Measurements from ENCODE around the gene GCFC2.
A peak's percentile ranks its signal among the peaks of the same experiment; 100 is the strongest.
"Not testable (repeated sequence)": the region's sequence is repeated elsewhere in the genome, so short reads cannot be mapped to it uniquely, and the experiment has no call there.

Gene GCFC2

DNA sequence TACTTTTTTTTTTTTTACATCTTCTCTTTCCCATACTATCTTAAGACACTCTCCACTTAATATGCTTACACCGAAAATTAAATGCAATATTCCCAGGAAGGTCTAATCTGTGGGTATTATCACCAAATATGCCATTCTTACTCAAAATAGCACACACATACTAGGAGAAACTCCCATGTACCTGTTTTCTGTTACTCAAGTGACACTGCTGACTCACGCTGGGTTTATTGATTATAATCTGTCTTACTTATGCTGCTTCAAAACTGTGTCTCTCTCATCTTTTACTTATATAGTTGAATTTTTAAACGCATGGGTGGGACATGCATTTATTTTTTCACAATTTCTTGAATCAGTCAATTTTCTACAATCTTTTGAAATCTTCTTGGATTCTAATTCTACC, 34.3 kb downstream of the GCFC2 start:
- DNase-seq: no peak

DNA sequence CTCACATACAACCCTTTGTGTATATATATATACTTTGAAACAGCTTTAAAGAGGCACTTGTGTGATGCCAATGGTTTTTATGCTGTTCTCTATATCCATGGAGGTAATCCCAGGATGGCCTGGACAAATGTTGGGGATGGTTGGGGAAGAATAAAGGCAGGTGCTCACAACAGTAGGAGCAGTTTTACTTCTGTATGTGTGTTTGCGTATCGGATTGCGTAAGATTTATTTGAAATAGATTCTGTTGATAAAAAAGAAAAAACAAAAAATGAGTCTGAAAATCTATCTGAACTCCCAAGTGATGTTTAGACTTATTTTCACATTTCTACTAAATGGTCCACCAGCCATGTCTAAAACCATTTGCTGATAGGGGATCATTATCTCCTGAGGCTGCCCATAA, 34.8 kb downstream of the GCFC2 start:
- DNase-seq: no peak

DNA sequence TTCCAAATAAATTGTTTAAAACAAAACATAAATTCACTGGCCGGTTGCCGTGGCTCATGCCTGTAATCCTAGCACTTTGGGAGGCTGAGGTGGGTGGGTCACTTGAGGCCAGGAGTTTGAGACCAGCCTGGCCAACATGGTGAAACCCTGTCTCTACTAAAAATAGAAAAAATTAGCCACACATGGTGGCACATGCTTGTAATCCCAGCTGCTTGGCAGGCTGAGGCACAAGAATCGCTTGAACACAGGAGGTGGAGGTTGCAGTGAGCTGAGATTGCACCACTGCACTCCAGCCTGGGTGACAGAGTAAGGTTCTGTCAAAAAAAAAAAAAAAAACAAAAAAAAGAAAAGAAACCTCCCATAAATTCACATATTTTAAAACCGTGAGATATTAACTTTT, 35.3 kb downstream of the GCFC2 start:
- DNase-seq: not testable (repeated sequence)

DNA sequence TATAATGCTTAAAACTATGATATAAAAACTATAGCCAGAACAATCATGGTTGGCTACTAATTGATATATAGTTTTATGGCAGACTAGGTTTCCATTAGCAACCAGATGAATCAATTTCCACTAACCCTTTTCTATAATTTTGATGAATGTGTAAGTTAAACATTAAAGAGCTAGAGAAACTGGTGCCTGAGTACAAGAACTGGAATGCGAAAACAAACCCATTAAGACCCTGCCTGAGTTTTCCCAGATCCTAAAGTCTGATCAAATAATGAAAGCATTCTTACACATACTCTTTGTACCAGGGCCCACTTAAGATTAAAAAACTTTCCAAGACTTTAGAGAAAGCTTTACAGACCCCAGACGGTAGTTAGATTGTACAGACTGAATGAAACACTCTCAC, 42.8 kb downstream of the GCFC2 start:
- no peak for DNase-seq

DNA sequence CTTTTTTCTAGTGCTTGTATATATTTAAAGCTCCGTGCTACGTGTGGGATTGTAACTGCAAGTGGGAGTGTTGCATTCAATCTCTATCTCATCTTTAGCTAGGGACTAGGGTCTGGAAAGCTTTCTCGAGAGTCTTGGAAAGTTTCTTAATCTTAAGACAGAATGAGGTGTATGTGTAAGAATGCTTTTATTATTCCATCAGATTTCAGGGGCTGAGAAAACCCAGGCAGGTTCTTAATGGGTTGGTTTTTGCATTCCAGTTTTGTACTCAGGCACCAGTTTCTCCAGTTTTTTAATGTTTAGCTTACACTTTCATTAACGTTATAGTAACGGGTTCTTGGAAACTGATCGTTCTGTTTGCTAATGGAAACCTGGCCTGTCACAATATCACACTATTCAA, 43.8 kb downstream of the GCFC2 start:
- no peak for DNase-seq

DNA sequence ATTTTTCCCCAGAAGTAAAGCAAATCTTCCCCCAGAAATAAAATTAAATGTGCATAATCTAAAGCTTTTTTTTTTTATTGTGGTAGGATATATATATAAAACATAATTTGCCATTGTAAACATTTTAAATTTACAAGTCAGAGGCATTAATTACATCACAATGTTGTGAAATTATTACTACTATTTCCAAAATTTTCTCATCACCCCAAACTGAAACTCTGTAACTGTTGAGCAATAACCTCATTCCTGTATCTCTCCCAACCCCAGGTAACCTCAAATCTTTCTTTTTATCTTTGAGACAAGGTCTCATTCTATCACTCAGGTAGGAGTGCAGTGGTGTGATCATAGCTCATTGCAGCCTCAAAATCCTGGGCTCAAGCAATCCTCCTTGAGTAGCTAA, 52.9 kb downstream of the GCFC2 start:
- DNase-seq: no peak

DNA sequence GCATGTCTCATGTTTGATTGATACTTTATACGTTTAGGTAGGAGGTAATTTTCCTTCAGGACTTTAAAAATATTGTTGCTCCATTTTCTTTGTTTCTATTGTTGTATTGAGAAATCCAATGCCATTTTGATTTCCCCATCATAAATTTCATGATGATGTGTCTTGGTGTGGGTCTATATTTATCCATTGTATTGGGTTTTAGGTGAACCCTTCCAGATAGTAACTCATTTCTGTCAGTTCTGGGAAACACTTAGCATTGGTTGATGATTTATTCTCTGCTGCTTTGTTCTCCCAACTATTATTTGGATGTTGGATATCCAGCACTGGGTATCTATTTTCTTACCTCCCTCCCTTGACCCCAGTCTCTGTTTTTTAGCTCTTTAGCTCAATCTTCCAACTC, 54.2 kb downstream of the GCFC2 start:
- DNase-seq: no peak

DNA sequence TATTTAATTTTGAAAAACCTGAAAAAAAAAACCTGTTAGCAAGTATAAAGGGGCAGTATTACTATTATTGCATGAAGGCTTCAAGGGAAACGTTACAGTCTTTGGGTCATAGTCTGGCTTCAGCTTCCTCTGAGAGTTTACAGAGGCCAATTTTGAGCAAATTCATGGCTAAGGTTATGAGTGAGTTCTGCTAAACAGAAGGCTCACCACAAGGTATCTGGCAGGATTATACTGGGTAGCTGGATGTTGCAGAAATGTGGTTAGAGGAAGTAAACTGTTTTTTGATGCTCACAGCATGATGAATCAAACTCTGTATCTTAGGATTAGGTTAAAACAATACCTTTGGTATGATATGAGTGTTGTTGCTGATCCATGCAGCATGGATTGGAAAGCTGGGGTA, 54.9 kb downstream of the GCFC2 start:
- no peak for DNase-seq

DNA sequence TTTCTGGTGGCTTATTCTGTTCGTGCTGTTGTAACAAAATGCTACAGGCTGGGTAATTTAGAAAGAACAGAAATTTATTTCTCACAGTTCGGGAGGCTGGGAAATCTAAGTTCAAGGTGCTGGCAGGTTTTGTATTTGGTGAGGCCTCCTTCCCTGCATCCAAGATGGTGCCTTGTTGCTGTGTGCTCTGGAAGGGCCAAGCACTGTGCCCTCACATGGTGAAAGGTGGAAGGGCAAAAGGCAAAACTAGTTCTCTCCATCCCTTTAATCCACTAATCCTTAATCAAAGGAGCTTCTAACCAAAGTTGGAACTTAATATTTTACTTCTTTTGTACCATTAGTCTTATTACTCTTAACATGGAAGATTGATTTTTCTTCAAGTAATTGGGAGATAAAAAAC, 56.7 kb downstream of the GCFC2 start:
- DNase-seq: no peak

DNA sequence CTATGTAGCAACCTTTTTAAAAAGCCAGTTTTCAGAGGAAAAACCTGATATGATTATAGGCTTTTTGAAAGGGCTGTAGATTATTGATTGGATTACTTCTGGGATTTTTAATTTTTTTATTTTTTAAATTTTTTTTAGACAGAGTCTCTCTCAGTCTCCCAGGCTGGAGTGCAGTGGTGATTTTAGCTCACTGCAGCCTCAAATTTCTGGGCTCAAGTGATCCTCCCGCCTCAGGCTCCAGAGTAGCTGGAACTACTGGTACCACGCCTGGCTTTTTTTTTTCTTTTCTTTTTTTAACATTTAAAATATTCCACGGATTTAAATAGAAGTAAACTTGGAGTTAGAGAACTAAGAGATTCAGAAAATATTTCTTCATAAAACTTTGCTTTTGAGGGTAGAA, 62.9 kb downstream of the GCFC2 start:
- no peak for DNase-seq

DNA sequence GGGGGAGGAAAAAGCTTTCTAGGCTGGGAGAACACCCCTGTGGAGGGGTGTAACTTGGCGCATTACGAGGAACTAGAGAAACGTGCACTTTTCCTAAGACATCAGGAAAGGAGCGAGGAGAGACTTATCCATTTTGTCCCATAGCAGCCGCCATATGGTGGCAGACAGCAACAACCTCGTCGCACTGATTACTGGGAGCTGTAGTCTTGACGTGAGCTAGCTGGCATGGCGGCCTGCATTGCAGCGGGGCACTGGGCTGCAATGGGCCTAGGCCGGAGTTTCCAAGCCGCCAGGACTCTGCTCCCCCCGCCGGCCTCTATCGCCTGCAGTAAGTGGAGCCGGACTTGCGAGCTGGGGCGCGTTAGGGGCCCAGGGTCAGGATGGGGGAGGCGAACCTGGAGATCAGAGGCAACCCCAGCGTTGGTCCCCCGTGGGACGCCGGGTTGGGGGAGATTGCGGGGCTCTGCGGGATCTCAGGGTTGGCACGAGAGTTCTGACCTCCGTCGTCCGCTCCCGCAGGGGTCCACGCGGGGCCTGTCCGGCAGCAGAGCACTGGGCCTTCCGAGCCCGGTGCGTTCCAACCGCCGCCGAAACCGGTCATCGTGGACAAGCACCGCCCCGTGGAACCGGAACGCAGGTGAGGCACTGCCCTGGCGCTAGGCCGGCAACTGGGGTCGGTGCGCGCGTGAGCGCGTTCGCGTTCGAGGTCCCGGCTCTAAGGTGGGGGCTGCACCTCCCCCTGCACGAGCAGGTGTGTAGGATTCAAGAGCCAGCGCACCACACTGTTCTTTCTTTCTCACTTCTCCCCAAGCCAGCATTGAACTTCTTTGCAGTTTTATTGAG, 63.9 kb downstream of the GCFC2 start, which contains the start of gene MRPL19:
Gene MRPL19, plus strand, starts transcription at position 201 of the 843 bp plus-strand sequence. Its CDS starts 25 bp downstream, at position 226.
- DNase-seq: peak; percentile 89

DNA sequence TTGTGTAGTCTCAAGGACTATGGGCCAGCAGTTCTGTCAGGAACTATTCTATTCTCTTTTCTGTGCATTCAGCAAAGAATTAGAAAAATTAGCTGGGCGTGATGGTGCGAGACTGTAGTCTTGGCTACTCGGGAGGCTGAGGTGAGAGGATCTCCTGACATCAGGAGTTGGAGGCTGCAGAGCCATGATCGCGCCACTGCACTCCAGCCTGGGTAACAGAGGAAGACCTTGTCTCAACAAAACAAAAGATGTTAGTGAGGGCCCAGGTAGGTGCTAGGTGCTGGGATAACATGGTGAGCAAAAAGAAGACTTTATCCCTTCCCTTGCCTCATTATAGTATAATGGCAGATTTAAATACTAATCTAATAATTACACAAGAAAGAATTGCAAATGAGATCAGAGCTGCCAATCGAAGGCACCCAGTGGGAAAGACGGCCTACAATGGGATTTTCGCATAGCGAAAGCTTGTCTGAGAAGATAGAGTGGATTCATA, 64.6 kb downstream of the GCFC2 start:
- no peak for DNase-seq

DNA sequence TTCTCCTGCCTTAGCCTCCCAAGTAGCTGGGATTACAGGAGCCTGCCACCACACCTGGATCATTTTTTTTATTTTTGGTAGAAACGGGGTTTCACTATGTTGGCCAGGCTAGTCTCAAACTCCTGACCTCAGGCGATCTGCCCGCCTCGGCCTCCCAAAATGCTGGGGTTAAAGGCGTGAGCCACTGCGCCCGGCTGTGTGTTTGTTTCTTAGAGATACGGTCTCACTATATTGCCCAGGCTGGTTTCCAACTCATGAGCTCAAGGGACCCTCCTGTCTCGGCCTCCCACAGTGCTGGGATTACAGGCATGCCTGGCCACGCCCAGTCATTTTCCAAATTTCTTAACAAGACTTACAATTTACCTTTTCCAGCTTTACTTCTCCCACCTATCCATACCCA, 65.1 kb downstream of the GCFC2 start:
- DNase-seq: no peak

DNA sequence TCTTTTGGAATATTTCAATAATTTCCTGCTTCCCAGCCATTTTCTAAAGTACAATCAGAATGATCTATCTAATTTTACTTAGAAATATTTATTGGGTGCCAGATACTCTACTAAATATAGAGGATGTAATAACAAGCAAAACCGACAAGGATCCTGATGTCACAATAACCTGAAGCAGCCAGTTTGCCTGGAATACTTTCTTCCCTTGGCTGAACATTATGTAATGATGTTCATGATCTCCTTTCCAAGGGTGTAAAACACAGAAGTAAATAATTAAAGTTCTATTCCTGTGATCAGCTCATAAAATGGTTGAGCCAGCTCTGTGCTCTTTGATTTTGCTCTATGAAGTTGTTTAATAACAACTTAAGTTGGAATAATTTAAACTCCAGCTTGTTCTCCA, 66.7 kb downstream of the GCFC2 start:
- no peak for DNase-seq

DNA sequence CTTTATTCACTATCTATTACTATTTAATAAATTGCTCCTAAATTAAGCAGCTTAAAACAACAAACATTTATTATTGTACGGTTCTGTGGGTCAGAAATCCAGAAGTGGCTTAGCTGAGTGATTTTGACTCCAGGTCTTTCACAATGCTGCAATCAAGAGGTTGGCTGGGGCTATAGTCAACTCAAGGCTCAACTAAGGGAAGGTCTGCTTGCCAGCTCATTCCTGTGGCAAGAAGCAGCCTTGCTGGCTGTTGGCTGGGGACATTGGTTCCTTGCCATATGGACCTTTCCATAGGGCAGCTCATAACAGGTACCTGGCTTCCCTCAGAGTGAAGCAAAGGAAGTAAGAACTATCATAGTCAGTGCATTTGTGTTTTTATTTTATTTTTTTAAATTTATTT, 69.1 kb downstream of the GCFC2 start:
- no peak for DNase-seq

DNA sequence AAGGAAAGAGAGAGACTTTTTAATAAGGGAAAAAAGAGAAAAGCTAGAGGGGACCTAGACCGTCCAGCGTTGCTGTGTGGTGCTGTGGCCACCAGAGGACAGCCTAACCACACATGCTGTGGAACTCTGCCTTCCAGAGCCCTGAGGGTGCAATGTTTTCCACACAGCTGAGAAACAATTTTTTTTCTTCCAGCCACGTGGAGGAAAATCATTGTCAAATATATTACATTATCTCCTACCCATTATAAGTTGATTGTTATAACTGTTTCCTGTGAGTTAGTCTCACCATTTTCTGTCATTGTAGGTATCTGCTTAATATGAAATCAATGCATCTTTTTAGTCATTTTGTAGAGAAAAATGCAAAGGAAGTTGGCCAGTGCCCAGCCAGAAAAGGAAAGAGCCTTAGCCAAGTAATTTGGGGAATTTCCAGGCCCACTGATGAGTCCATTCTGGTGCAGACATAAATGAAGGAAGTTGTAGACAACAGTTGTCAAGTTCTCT, 70.0 kb downstream of the GCFC2 start:
- peak; percentile 82 for DNase-seq

DNA sequence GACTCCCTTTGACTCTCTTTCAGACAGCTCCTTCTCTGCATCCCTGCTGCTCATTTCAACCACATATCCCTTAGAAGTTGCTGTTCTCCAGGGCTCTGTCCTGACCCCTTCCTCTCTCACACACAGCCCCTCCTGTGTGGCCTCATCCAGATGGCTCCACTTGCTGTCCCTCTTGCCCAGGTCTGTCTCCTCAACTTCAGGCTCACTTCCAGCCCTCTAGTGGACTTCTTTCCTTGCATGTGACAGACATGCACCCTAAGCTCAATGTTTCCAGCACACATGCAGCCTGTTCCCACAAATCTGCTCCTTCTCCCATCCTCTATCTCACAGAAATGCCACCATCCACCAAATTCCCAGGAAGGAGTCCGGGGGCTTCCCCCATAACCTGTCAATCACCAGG, 73.1 kb downstream of the GCFC2 start:
- no peak for DNase-seq

DNA sequence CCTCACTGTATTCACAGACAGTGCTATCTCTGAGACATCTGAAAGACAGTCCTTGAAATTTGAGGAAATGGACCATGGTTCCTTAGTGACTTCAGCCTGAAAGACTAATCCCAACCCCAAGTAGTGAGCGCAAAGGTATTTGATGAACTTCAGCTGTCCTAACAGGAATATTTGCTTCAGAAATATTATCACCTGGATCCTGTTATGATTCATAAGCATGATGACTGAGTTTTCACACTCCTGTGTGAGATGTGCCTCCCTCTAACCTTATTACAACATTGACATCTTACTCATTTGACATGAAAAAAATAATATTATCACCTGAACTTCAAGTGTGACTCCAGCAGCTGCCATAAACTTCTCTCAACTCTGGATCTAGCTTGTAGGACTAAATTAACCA, 75.8 kb downstream of the GCFC2 start:
- DNase-seq: no peak

DNA sequence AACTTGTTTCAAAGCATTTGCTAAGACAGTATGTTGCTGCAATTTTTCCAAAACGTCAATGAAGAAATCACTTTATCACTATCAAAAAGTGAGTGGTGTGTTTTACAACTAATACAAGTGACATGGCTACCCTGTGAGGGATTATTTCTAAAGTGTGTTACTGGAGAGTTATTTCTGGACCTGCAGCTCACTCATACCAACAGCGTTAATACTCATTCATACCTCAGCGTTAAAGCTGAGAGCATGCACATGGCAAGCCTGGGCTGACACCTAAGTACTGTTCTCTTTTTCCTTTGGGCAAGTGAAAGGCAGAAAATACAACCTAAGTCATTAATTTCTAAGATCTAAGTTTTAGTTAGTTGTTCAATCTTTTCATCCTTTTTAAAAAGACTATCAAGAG, 77.1 kb downstream of the GCFC2 start:
- no peak for DNase-seq

DNA sequence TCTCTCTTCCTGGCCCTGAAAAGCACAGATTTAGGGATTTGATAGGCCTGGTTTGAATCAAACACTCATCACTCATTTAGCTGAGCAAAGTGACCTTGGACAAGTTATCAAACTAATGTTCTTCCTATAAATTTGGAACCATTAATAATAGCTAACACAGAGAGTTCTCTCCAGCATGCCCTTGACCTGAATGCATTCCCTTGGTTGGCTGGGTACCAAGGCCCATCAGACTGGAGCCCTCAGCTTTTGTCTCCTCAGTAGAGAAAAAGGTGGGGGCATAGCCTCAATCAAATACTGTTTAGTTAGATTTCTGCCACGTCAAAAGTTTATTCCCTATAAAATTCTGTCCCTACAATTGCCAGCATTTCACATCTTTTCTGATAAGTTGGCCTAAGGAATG, 77.9 kb downstream of the GCFC2 start:
- no peak for DNase-seq

DNA sequence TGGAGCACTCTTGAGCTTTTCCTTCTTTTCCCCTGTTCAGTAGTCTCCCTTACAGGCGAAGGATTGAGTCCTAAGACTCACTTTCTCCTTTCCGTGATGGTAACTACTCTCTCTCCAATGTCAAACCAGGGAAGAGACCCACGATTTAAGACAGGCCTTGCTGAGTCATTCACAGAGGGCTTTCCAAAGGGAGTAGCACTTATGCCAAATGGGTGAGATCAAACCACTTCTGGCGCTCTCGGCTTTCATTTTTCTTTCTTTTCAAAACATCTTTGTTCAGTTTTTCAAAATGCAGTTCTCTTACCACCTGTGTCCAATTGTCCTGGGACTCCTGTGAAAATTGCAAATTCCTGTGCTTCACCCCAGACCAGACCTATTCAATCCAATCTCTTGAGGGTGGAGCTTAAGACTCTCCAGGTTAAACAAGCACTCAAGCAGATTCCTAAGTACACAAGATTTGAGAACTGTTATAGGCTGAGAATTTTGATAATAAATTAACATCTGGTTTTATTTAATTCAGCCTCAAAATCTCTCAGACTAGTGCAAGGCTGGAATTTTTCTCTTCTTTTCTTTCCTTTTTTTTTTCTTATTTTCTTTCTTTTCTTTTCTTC, 78.5 kb downstream of the GCFC2 start:
- DNase-seq: no peak

DNA sequence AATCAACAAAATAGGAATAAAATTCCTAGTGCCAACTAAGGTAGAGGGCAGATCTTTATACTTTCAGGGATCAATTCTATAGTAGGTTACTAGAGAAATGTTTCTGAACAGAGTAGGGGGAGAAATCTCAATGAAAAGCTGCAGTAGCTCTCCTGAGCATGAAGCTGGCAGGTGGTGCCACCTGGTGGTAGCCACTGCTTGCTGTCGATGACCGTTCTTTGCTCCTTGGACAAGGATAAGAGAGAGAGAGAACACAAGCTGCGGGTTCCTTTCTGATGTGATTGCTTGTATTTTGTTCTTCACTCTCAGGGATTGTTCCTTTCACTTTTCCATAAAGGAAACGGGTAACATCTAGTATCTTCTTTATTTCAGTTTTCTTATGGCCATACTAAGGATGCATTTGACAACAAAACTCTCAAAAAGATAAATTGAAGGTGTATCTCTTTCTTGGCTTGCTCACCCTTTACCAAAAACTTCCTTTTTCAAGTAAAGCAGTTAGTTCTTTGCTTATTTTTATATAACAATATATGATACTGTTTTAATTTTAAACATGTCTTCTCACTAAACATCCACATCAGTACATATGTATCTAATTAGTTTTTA, 82.7 kb downstream of the GCFC2 start:
- peak; percentile 85 for DNase-seq

DNA sequence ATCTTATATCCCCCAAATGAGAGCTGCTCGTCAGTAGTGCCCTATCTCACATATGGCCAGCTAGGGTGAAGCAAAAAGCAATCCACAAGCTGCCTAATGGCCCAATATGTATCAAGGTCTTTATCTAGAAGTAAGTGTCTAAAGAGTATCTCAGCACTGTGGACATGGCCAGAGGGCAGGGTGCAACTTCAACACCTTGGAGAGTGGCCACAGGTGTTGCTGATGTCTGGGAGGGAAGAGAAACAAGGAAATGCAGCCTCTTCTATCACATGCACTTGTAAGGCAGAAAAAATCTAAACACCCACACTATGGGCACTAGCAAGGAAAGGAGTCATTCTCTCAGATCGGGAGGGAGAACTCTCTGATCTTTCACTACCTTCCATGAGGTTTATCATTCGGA, 87.8 kb downstream of the GCFC2 start:
- no peak for DNase-seq

DNA sequence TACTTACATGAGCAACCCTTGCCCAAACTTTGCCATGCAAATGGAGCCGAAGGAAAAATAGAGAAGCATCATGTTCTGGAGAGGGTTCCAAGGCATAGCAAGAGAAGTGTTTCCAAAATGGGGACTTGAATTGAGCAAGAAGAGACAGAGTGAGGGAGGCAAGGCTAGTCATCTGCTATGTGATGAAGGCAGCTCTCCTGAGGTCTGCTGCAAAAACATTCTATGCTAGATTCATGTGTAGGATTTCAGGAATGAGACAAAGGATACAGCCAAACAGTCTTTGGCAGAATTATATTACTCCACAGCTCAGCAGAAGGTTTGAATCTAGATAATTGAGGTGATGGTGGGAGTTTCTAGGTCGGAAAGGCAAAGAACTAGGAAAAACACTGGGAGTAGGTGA, 88.2 kb downstream of the GCFC2 start:
- DNase-seq: no peak

Measured in activated effector memory CD4-positive, alpha-beta T cell treated with anti-CD3 and anti-CD28 coated beads, Interleukin-2, amount 50 U/mL, for 16 hours (primary cell).